Measurements from ENCODE around the gene TRMT2A.

Gene TRMT2A

GRCh38 chr22:20063271-20064139 lies 53.5 kb downstream of the TRMT2A start:
- H3K27ac ChIP-seq (ENCODE audit: extremely low read depth, low read depth, low read length) = no peak overlapping the region
- CTCF ChIA-PET = interaction anchor here (0.5 to 2.0 kb wide), 2 partner anchors 22 to 467 kb away, joined by 3 to 4 read pairs; no protein-coding TSS in a partner anchor
- POLR2A ChIA-PET = no interaction called here
- no peaks in the 10 kb centered on the region for H3K9me3 ChIP-seq (ENCODE audit: control insufficient read depth, insufficient read depth, low read depth, low read length)
- H3K4me3 ChIP-seq (ENCODE audit: low read depth, low read length) = no peak overlapping the region
- H3K36me3 ChIP-seq (ENCODE audit: control insufficient read depth in 2 of 2, insufficient read depth in 1 of 2, low read length in 2 of 2) = peaks cover 0 to 33% of the 10 kb centered on the region in 2 experiments; a peak in 1 of 3 replicates
- H3K4me1 ChIP-seq (ENCODE audit: control insufficient read depth, insufficient read depth, low read length) = no peaks in the 10 kb centered on the region
- no peak for TF ChIP-seq ZNF747 (tag by site-specific recombination; IDR thresholded peaks at IDR 0.05)
- TF ChIP-seq ZFHX2 (tag by site-specific recombination; conservative IDR thresholded peaks at IDR 0.05) = peak; percentile 24; the same call in 1 of the 2 replicates

- no peak overlapping the region for H3K4me3 ChIP-seq (ENCODE audit: low read depth, low read length)
- H3K9me3 ChIP-seq (ENCODE audit: control insufficient read depth, insufficient read depth, low read depth, low read length) = no peaks in the 10 kb centered on the region
- TF ChIP-seq ZSCAN4 (tag by site-specific recombination; IDR thresholded peaks at IDR 0.05) (no peak), ZXDB (tag by site-specific recombination; IDR thresholded peaks at IDR 0.05) (no peak), ZNF248 (tag by site-specific recombination; IDR thresholded peaks at IDR 0.05) (no peak), KLF17 (tag by site-specific recombination; IDR thresholded peaks at IDR 0.05) (0 out of 2 replicates have a peak, but pooled peaks have one; percentile 20), SP7 (tag by site-specific recombination; IDR thresholded peaks at IDR 0.05) (0 out of 2 replicates have a peak, but pooled peaks have one; percentile 33), ZNF510 (tag by site-specific recombination; IDR thresholded peaks at IDR 0.05; ENCODE audit: insufficient replicate concordance) (no peak), ZBTB48 (tag by site-specific recombination; IDR thresholded peaks at IDR 0.05) (peak; percentile 86)
- peaks cover 0 to 36% of the 10 kb centered on the region in 2 experiments; a peak in 1 of 3 replicates for H3K36me3 ChIP-seq (ENCODE audit: control insufficient read depth in 2 of 2, insufficient read depth in 1 of 2, low read length in 2 of 2)
- no peak overlapping the region for H3K27ac ChIP-seq (ENCODE audit: extremely low read depth, low read depth, low read length)
- POLR2A ChIA-PET = interaction anchor here (0.9 kb wide), 1 partner anchor 16 kb away, joined by 4 read pairs; no protein-coding TSS in a partner anchor
- CTCF ChIA-PET = interaction anchor here (2.0 kb wide), 1 partner anchor 23 kb away, joined by 4 read pairs; no protein-coding TSS in a partner anchor
- no peaks in the 10 kb centered on the region for H3K4me1 ChIP-seq (ENCODE audit: control insufficient read depth, insufficient read depth, low read length)
Measured at GRCh38 chr22:20062766-20063083, 54.3 kb downstream of the TRMT2A start.

GRCh38 chr22:20062043-20062765 lies 54.8 kb downstream of the TRMT2A start:
- CTCF ChIA-PET = interaction anchor here (0.6 to 2.0 kb wide), 4 partner anchors 24 to 360 kb away, joined by 3 to 4 read pairs (median 3); no protein-coding TSS in a partner anchor
- Histone ChIP-seq H3K4me1 (ENCODE audit: control insufficient read depth, insufficient read depth, low read length) (no peaks in the 10 kb centered on the region), H3K4me3 (ENCODE audit: low read depth, low read length) (no peak overlapping the region), H3K9me3 (ENCODE audit: control insufficient read depth, insufficient read depth, low read depth, low read length) (no peaks in the 10 kb centered on the region), H3K36me3 (ENCODE audit: control insufficient read depth in 2 of 2, insufficient read depth in 1 of 2, low read length in 2 of 2) (peaks cover 0 to 36% of the 10 kb centered on the region in 2 experiments; a peak in 1 of 3 replicates), H3K27ac (ENCODE audit: extremely low read depth, low read depth, low read length) (no peak overlapping the region)
- POLR2A ChIA-PET = interaction anchor here (0.9 kb wide), 1 partner anchor 17 kb away, joined by 4 read pairs; no protein-coding TSS in a partner anchor
- TF ChIP-seq ZNF529 (tag by site-specific recombination; IDR thresholded peaks at IDR 0.05; ENCODE audit: insufficient replicate concordance) (no peak), ZNF114 (tag by site-specific recombination; IDR thresholded peaks at IDR 0.05) (no peak), GFI1B (tag by site-specific recombination; IDR thresholded peaks at IDR 0.05) (no peak), ZBTB10 (tag by site-specific recombination; IDR thresholded peaks at IDR 0.05) (no peak), MZF1 (tag by site-specific recombination; IDR thresholded peaks at IDR 0.05; ENCODE audit: borderline replicate concordance) (no peak), REPIN1 (tag by site-specific recombination; IDR thresholded peaks at IDR 0.05; ENCODE audit: low read depth) (no peak), ATF2 (tag by site-specific recombination; IDR thresholded peaks at IDR 0.05; ENCODE audit: low read depth) (no peak), CTCF (tag by site-specific recombination; IDR thresholded peaks at IDR 0.05) (no peak), ZBTB21 (tag by site-specific recombination; IDR thresholded peaks at IDR 0.05) (no peak)

Data from HEK293 (cell line).